ENCODE measurements around the gene ARF6.

ARF6 gene

DNA sequence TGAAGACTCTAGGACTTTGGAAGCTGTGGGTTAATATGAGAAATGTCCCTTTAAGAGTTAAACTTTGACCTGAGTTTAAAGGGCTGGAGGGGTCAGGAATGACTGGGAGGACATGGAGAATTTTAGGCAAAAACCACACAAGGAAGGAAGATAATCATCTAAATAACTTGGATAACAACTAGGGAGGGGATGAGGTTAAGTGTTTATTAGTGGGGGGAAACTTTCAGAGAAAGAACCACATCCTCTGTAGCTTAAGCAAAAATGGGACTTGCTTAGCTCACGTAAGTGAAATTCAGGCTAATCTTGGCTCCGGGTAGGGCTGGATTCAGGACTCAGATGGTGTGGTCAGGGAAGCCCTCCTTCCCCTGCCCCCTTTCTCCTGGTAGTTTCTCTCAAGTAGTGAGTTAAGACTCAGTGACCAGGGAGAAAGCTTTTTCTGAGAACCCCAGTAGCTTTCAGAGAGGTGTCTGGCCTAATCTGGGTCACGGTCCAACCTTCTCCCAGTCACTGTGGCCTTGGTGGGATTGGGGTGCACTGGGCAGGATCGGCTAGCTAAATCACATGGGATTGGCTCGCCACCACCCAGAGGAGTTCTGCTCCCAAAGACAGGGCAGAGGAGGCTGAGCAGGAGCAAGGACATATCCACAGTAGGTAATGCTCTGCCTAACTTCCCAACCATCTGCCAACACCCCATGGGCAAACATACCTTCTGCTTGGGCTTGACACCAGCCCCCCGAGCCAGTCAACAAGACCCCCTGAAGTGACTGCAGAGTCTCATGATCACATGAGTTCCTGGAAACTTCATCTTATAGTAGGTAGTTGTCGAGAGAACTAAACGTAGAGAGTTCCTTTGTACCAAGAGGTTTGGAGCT is 52.8 kb downstream of the ARF6 start:
- no peak for DNase-seq
